ENCODE measurements around the gene ADGRD1. TPM values are rescaled to one million over a fixed set of nuclear protein-coding genes. Genes with fewer than 3 reads are reported as not detected.

Gene ADGRD1
- polyA plus RNA-seq, 3 donors, result 4.7 to 17.9 (median 4.9) TPM

DNA sequence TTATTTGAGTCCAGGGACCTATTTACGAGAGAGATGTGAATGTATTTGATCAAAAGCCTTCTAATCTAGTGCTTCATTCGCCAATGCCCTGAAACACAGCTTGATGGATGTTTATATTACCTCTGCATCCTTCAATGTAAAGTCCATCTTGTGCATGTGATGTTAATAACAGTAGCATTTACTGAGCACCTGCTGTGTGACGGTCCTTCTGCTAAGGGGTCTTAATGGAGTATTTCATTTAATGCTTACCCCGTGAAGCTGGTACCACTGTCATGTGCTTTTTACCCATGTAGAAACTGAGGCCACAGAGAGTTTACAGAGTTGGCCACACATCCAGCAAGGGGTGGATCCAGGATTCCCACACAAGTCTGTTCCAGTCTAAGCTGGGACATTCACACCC is 237.3 kb downstream of the ADGRD1 start:
- Histone ChIP-seq H3K4me2 (replicated peaks; ENCODE audit: extremely low read depth, low read length, poor library complexity, severe bottlenecking) (no peak overlapping the region), H3K36me3 (replicated peaks in 1 of 2; ENCODE audit: control insufficient read depth in 1 of 2, insufficient read depth in 2 of 2, low read length in 2 of 2) (no peaks in the 10 kb centered on the region), H3K4me1 (ENCODE audit: control insufficient read depth in 1 of 2, insufficient read depth in 2 of 2, low read length in 2 of 2) (no peaks in the 10 kb centered on the region), H2AFZ (ENCODE audit: insufficient read depth, low read depth, low read length, poor library complexity, severe bottlenecking) (no peak overlapping the region), H3K4me3 (replicated peaks in 1 of 3; ENCODE audit: low read depth in 2 of 3, low read length in 3 of 3) (no peak overlapping the region), H4K20me1 (ENCODE audit: insufficient read depth, low read length) (no peaks in the 10 kb centered on the region), H3K9me3 (replicated peaks in 1 of 2; ENCODE audit: control insufficient read depth in 1 of 2, insufficient read depth in 1 of 2, low read length in 2 of 2) (peaks cover 0 to 12% of the 10 kb centered on the region in 2 donors), H3K79me2 (ENCODE audit: insufficient read depth, low read length) (no peaks in the 10 kb centered on the region), H3K27me3 (ENCODE audit: control insufficient read depth in 2 of 2, insufficient read depth in 2 of 2, low read length in 2 of 2) (no peaks in the 10 kb centered on the region), H3K27ac (ENCODE audit: low read depth in 1 of 2, low read length in 2 of 2) (no peak overlapping the region), H3K9ac (ENCODE audit: insufficient read depth, low read length, poor library complexity, severe bottlenecking) (no peak overlapping the region)
- Mint-ChIP-seq H3K27ac (no peak overlapping the region), H3K9me3 (peaks cover 4 to 18% (median 10%) of the 10 kb centered on the region in 7 donors), H3K4me3 (no peak overlapping the region), H3K27me3 (ENCODE audit: low read depth in 3 of 3) (peaks cover 0 to 2% (median under 1%) of the 10 kb centered on the region in 3 donors), H3K4me1 (peaks cover 3% of the 10 kb centered on the region), H3K36me3 (no peaks in the 10 kb centered on the region)
- TF ChIP-seq, protein P1, sequence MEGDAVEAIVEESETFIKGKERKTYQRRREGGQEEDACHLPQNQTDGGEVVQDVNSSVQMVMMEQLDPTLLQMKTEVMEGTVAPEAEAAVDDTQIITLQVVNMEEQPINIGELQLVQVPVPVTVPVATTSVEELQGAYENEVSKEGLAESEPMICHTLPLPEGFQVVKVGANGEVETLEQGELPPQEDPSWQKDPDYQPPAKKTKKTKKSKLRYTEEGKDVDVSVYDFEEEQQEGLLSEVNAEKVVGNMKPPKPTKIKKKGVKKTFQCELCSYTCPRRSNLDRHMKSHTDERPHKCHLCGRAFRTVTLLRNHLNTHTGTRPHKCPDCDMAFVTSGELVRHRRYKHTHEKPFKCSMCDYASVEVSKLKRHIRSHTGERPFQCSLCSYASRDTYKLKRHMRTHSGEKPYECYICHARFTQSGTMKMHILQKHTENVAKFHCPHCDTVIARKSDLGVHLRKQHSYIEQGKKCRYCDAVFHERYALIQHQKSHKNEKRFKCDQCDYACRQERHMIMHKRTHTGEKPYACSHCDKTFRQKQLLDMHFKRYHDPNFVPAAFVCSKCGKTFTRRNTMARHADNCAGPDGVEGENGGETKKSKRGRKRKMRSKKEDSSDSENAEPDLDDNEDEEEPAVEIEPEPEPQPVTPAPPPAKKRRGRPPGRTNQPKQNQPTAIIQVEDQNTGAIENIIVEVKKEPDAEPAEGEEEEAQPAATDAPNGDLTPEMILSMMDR (IDR thresholded peaks at IDR 0.05), result no peak
- 100% methylated on average over 1 of the region's 4 CpGs for WGBS (ENCODE audit: insufficient coverage)
- intact Hi-C loops (cut with micrococcal nuclease), result no loop called here
- no peak for DNase-seq

Small RNAs within 50 kb of the gene (small RNA-seq; reads per million reads assigned to genes)
- gene RF00019 (ENCODE audit: insufficient read length, low read depth), result not detected

Other genes with a start within 250 kb of the ADGRD1 start
- gene RIMBP2, start 237.6 kb upstream of the ADGRD1 start, polyA plus RNA-seq, result not detected
- gene STX2, start 114.7 kb upstream of the ADGRD1 start, polyA plus RNA-seq, result 10 to 100 TPM in 1 of 3 donors, 1 to 10 TPM in 2; 4.8 to 32.9 (median 7.6) TPM
- 100 to 1,000 TPM; 197 to 443 (median 366) TPM for gene RAN, start 81.8 kb upstream of the ADGRD1 start, polyA plus RNA-seq